HepG2 (cell line): ENCODE measurements around the gene WDR59. TPM values are rescaled to one million over a fixed set of nuclear protein-coding genes. Genes with fewer than 3 reads are reported as not detected.

Experiments
- CENPX ChIP-seq: sonication (generic); formaldehyde crosslinking; IDR thresholded peaks from 2 replicates; pipeline ENCODE4 v1.9.0; 2021; ENCODE audit warnings: mild to moderate bottlenecking, missing genetic modification reagents, moderate library complexity
- E2F2 ChIP-seq: sonication (generic); formaldehyde crosslinking; IDR thresholded peaks from 2 replicates; pipeline ENCODE4 v1.4.0; 2020; ENCODE audit warnings: missing genetic modification reagents, borderline replicate concordance
- GZF1 ChIP-seq: sonication (generic); formaldehyde crosslinking; IDR thresholded peaks from 2 replicates; pipeline ENCODE4 v1.5.1; 2020; ENCODE audit warnings: mild to moderate bottlenecking, missing genetic modification reagents
- KMT2B ChIP-seq: IDR thresholded peaks from 2 replicates; pipeline ENCODE4 v1.6.1; 2016; ENCODE audit warnings: missing genetic modification reagents, missing compliant biosample characterization
- MTA3 ChIP-seq: sonication (generic); formaldehyde crosslinking; IDR thresholded peaks from 2 replicates; pipeline ENCODE4 v1.4.0; 2020; ENCODE audit warnings: missing genetic modification reagents
- PRDM10 ChIP-seq: sonication (generic); formaldehyde crosslinking; IDR thresholded peaks from 2 replicates; pipeline ENCODE4 v1.4.0; 2020; ENCODE audit warnings: low read depth, missing genetic modification reagents
- SCMH1 ChIP-seq: sonication (generic); formaldehyde crosslinking; IDR thresholded peaks from 2 replicates; pipeline ENCODE4 v1.9.0; 2021; ENCODE audit warnings: missing genetic modification reagents, mild to moderate bottlenecking, borderline replicate concordance
- SIN3A ChIP-seq: IDR thresholded peaks from 2 replicates; pipeline ENCODE4 v1.6.1; 2011; ENCODE audit warnings: low read depth, mild to moderate bottlenecking, control low read depth, low read length, borderline replicate concordance
- SNAI1 ChIP-seq: sonication (generic); formaldehyde crosslinking; IDR thresholded peaks from 2 replicates; pipeline ENCODE4 v1.5.0; 2020; ENCODE audit warnings: mild to moderate bottlenecking, missing genetic modification reagents, borderline replicate concordance
- SOX5 ChIP-seq: IDR thresholded peaks from 2 replicates; pipeline ENCODE4 v1.6.1; 2016; ENCODE audit warnings: borderline replicate concordance
- ZBTB8A ChIP-seq: sonication (generic); formaldehyde crosslinking; IDR thresholded peaks from 2 replicates; pipeline ENCODE4 v1.4.0; 2020; ENCODE audit warnings: mild to moderate bottlenecking, low read depth, missing genetic modification reagents, borderline replicate concordance
- ZNF160 ChIP-seq: sonication (generic); formaldehyde crosslinking; IDR thresholded peaks from 2 replicates; pipeline ENCODE4 v1.8.0; 2022; ENCODE audit warnings: mild to moderate bottlenecking, inconsistent platforms, missing genetic modification reagents
- ZNF24 ChIP-seq: fragments of 450-650 bp; IDR thresholded peaks from 2 replicates; pipeline ENCODE4 v1.6.1; 2017; ENCODE audit warnings: antibody characterized with exemption, mild to moderate bottlenecking
- ZNF317 ChIP-seq: sonication (generic); formaldehyde crosslinking; IDR thresholded peaks from 2 replicates; pipeline ENCODE4 v1.5.0; 2020; ENCODE audit warnings: mild to moderate bottlenecking, missing genetic modification reagents
- ZNF329 ChIP-seq: sonication (generic); formaldehyde crosslinking; IDR thresholded peaks from 2 replicates; pipeline ENCODE4 v1.9.0; 2021; ENCODE audit warnings: low read depth, mild to moderate bottlenecking, missing genetic modification reagents
- ZNF567 ChIP-seq: sonication (generic); formaldehyde crosslinking; IDR thresholded peaks from 2 replicates; pipeline ENCODE4 v1.8.1; 2023; ENCODE audit warnings: mild to moderate bottlenecking, missing genetic modification reagents, borderline replicate concordance
- ZNF7 ChIP-seq: IDR thresholded peaks from 2 replicates; pipeline ENCODE4 v1.6.1; 2016; ENCODE audit warnings: missing biosample characterization, missing genetic modification reagents
- ZNF768 ChIP-seq: sonication (generic); formaldehyde crosslinking; IDR thresholded peaks from 2 replicates; pipeline ENCODE4 v1.4.0; 2020; ENCODE audit warnings: missing genetic modification reagents
- ZNF839 ChIP-seq: sonication (generic); formaldehyde crosslinking; IDR thresholded peaks from 2 replicates; pipeline ENCODE4 v1.4.0; 2020; ENCODE audit warnings: missing genetic modification reagents, mild to moderate bottlenecking, borderline replicate concordance
- ZSCAN12 ChIP-seq: sonication (generic); formaldehyde crosslinking; IDR thresholded peaks from 2 replicates; pipeline ENCODE4 v1.9.0; 2021; ENCODE audit warnings: mild to moderate bottlenecking, missing genetic modification reagents
- polyA plus RNA-seq, 8 experiments: library from polyadenylated mRNA; depleted of rRNA in 3 of 8; stranded (reverse) in 7 of 8; unstranded in 1 of 8; fragments of >200 nt; fragmentation: Illumina TruSeq in 4 of 8; extraction: Trizol in 4 of 8; gene quantifications; 2 replicates each; pipeline versions ENCODE4 v1.2.1 to v1.2.3, GENCODE V29; 2011 to 2016; ENCODE audit warnings: low read depth in 4 of 8, missing spikeins in 1 of 8, mixed read lengths in 1 of 8; ENCODE audit not compliant: insufficient read depth in 1 of 8
- total RNA-seq, 5 experiments: library from RNA; depleted of rRNA; stranded (reverse); fragments of >200 nt; fragmentation: Illumina TruSeq; extraction: Trizol; gene quantifications; 2 replicates each; pipeline ENCODE4 v1.2.3, GENCODE V29; 2016; ENCODE audit warnings: low read depth in 1 of 5
- TF ChIP-seq, protein P1 (sequence below): sonication (generic); formaldehyde crosslinking; IDR thresholded peaks from 2 replicates; pipeline ENCODE4 v1.4.0; 2020; ENCODE audit warnings: missing genetic modification reagents; ENCODE audit errors: not compliant biosample characterization
- TF ChIP-seq, protein P2 (sequence below): sonication (generic); formaldehyde crosslinking; conservative IDR thresholded peaks from 2 replicates; pipeline ENCODE4 v1.4.0; 2020; ENCODE audit warnings: missing genetic modification reagents

Gene WDR59
- total and polyA plus RNA-seq, 2 of the 13 experiments (the other 11 are each of a cell fraction or from before 2014, with no cell fraction given): 65.2 to 306 TPM

DNA sequence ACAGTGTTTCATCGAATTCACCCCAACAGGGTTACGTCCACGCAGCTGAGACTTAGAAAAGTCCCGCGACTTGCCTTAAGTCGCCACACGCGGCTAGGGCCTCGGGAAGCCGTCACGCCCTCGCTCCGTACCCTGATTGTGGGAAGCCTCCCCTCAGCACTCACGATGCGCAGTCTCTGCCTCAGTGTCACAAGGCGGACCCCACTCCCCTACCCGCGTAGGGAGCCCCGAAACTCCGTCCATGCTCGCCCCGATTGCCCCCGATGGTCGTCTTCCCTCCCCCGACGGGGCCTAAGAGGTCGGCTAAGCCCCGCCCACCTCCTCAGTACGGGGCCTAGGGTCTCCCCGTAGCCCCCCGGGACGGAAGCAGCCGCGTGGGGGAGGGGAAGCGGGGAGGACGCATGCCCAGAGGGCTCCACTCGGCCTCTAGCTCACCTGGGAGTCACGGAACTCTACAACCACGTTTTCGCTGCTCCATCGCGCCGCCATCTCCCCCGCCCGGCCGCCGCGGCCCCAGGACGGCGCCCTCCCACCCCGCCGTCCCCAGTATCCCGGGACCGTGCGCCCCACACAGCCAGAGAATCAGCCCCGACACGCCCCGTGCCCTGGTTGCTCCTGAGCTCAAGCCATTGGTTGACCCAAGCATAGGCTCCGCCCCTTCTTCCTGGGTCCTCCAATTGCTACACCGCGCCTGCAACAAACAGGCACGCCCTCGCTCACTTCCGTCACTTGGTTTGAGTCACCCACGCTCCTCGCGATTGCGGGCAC is at the start of gene WDR59 (continued):
- TF ChIP-seq, protein P1, sequence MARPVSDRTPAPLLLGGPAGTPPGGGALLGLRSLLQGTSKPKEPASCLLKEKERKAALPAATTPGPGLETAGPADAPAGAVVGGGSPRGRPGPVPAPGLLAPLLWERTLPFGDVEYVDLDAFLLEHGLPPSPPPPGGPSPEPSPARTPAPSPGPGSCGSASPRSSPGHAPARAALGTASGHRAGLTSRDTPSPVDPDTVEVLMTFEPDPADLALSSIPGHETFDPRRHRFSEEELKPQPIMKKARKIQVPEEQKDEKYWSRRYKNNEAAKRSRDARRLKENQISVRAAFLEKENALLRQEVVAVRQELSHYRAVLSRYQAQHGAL (CRISPR knock-in tag): no peak
- TF ChIP-seq ZNF317 (no peak), ZNF7 (0 out of 2 replicates have a peak, but pooled peaks have one; percentile 19), ZNF24 (no peak), MTA3 (CRISPR knock-in tag) (no peak), SOX5 (CRISPR knock-in tag) (0 out of 2 replicates have a peak, but pooled peaks have one; percentile 3), ZNF160 (CRISPR knock-in tag) (peak; percentile 76), CENPX (CRISPR knock-in tag) (no peak), ZNF567 (CRISPR knock-in tag) (no peak; the same call in 1 of the 2 replicates), ZNF839 (CRISPR knock-in tag) (no peak), ZSCAN12 (no peak), SIN3A (0 out of 2 replicates have a peak, but pooled peaks have one; percentile 47), PRDM10 (CRISPR knock-in tag) (0 out of 2 replicates have a peak, but pooled peaks have one; percentile 10), E2F2 (CRISPR knock-in tag) (no peak), SNAI1 (CRISPR knock-in tag) (no peak), GZF1 (CRISPR knock-in tag) (peak; percentile 75; the same call in 1 of the 2 replicates), SCMH1 (CRISPR knock-in tag) (no peak), ZNF768 (CRISPR knock-in tag) (peak; percentile 70), ZNF329 (CRISPR knock-in tag) (peak; percentile 77; the same call in 1 of the 2 replicates), KMT2B (CRISPR knock-in tag) (peak; percentile 78; the same call in 1 of the 2 replicates), ZBTB8A (CRISPR knock-in tag) (no peak)
- TF ChIP-seq, protein P2, sequence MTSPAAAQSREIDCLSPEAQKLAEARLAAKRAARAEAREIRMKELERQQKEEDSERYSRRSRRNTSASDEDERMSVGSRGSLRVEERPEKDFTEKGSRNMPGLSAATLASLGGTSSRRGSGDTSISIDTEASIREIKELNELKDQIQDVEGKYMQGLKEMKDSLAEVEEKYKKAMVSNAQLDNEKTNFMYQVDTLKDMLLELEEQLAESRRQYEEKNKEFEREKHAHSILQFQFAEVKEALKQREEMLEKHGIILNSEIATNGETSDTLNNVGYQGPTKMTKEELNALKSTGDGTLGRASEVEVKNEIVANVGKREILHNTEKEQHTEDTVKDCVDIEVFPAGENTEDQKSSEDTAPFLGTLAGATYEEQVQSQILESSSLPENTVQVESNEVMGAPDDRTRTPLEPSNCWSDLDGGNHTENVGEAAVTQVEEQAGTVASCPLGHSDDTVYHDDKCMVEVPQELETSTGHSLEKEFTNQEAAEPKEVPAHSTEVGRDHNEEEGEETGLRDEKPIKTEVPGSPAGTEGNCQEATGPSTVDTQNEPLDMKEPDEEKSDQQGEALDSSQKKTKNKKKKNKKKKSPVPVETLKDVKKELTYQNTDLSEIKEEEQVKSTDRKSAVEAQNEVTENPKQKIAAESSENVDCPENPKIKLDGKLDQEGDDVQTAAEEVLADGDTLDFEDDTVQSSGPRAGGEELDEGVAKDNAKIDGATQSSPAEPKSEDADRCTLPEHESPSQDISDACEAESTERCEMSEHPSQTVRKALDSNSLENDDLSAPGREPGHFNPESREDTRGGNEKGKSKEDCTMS (CRISPR knock-in tag): no peak
